ENCODE measurements around the gene KCNJ5. TPM values are rescaled to one million over a fixed set of nuclear protein-coding genes. Genes with fewer than 3 reads are reported as not detected.
A peak's percentile ranks its signal among the peaks of the same experiment; 100 is the strongest.

Gene KCNJ5
- total RNA-seq, 1 experiment from 2014 or later = 0.11 TPM

- Mint-ChIP-seq H3K27ac (no peak overlapping the region), H3K4me3 (peak overlapping the region; percentile 71 to 82), H3K4me1 (peaks cover 34 to 45% of the 10 kb centered on the region in 2 experiments), H3K9me3 (peaks cover 0 to 3% of the 10 kb centered on the region in 2 experiments; a peak in 3 of 5 replicates), H3K27me3 (ENCODE audit: low read depth) (peaks cover 97% of the 10 kb centered on the region), H3K36me3 (ENCODE audit: insufficient read depth in 1 of 3, low read depth in 3 of 3) (no peaks in the 10 kb centered on the region)
- no peak overlapping the region for H3K18ac ChIP-seq (ENCODE audit: insufficient read length, low read depth, low read length)
- H3K79me2 ChIP-seq (ENCODE audit: insufficient read depth, low read length) = no peaks in the 10 kb centered on the region
- no peak overlapping the region for H3K14ac ChIP-seq (ENCODE audit: insufficient read depth, low read length)
- peaks cover 2% of the 10 kb centered on the region; the same call in 1 of the 2 replicates for H3K4me1 ChIP-seq (ENCODE audit: insufficient read depth, low read length)
- no peak overlapping the region for H3K9ac ChIP-seq (ENCODE audit: extremely low read depth, insufficient read length, low read length)
- H3K9me3 ChIP-seq (ENCODE audit: control insufficient read depth, low read depth, low read length) = no peaks in the 10 kb centered on the region
- no peak overlapping the region for H4K5ac ChIP-seq (ENCODE audit: insufficient read length, low read depth, low read length)
- no peak overlapping the region for H2BK120ac ChIP-seq (ENCODE audit: low read depth, low read length, poor library complexity, severe bottlenecking)
- no peak overlapping the region for H2BK12ac ChIP-seq (ENCODE audit: insufficient read length, low read depth, low read length)
- no peak overlapping the region for H3K56ac ChIP-seq (ENCODE audit: insufficient read length, low read depth, low read length)
- H2BK5ac ChIP-seq (ENCODE audit: insufficient read length, low read length) = no peak overlapping the region
- no peaks in the 10 kb centered on the region for H3K79me1 ChIP-seq (ENCODE audit: insufficient read depth, low read depth, low read length, poor library complexity, severe bottlenecking)
- peak; percentile 57 for DNase-seq
- H3K23ac ChIP-seq (ENCODE audit: insufficient read length, low read depth, low read length) = no peak overlapping the region
- H3K27me3 ChIP-seq (ENCODE audit: insufficient read depth, low read length) = peaks cover 60% of the 10 kb centered on the region
- no peak overlapping the region for H4K91ac ChIP-seq (ENCODE audit: insufficient read length, low read depth, low read length)
- no CpG with 5 or more reads among the region's 25 CpGs for WGBS (ENCODE audit: extremely low coverage, insufficient read length, low lambda C conversion rate)
- H2AFZ ChIP-seq (ENCODE audit: low read length) = no peak overlapping the region
- peaks cover 12% of the 10 kb centered on the region for H3K23me2 ChIP-seq (ENCODE audit: insufficient read length, low read depth, low read length, poor library complexity, severe bottlenecking)
- no peak overlapping the region for H2BK15ac ChIP-seq (ENCODE audit: low read depth, low read length)
- H3K4ac ChIP-seq (ENCODE audit: low read depth, low read length) = no peak overlapping the region
- H4K20me1 ChIP-seq (ENCODE audit: control insufficient read depth, insufficient read depth, insufficient read length) = peaks cover 4% of the 10 kb centered on the region
- no peak overlapping the region for H3K27ac ChIP-seq (ENCODE audit: insufficient read length, low read depth, low read length)
- H2BK20ac ChIP-seq (ENCODE audit: low read depth, low read length, poor library complexity, severe bottlenecking) = no peak overlapping the region
- no peak overlapping the region for H4K8ac ChIP-seq (replicated peaks; ENCODE audit: insufficient read length, low read depth, low read length)
- H2AK5ac ChIP-seq (ENCODE audit: insufficient read length, low read length) = no peak overlapping the region
- peak overlapping the region; percentile 70 for H3K4me2 ChIP-seq (ENCODE audit: insufficient read depth, insufficient read length, low read length)
- TF ChIP-seq, protein P1, sequence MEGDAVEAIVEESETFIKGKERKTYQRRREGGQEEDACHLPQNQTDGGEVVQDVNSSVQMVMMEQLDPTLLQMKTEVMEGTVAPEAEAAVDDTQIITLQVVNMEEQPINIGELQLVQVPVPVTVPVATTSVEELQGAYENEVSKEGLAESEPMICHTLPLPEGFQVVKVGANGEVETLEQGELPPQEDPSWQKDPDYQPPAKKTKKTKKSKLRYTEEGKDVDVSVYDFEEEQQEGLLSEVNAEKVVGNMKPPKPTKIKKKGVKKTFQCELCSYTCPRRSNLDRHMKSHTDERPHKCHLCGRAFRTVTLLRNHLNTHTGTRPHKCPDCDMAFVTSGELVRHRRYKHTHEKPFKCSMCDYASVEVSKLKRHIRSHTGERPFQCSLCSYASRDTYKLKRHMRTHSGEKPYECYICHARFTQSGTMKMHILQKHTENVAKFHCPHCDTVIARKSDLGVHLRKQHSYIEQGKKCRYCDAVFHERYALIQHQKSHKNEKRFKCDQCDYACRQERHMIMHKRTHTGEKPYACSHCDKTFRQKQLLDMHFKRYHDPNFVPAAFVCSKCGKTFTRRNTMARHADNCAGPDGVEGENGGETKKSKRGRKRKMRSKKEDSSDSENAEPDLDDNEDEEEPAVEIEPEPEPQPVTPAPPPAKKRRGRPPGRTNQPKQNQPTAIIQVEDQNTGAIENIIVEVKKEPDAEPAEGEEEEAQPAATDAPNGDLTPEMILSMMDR (conservative IDR thresholded peaks at IDR 0.05) = no peak
- H3T11ph ChIP-seq (ENCODE audit: low read length) = no peak overlapping the region
Observed at GRCh38 chr11:128904656-128905344, 13.6 kb downstream of the KCNJ5 start.

Measured in H9 (cell line).